Thyroid gland (tissue), 4 donors: ENCODE data around the gene HDDC3.

Experiments
- CTCF ChIP-seq, 6 experiments: fragments of 200-600 bp in 3 of 6; fragments of 450-650 bp in 3 of 6; sonication (generic) in 3 of 6; IDR thresholded peaks; one replicate each; pipeline ENCODE4 v1.5.1; 2016 to 2019; ENCODE audit warnings: antibody characterized with exemption in 6 of 6, mild to moderate bottlenecking in 2 of 6, inconsistent platforms in 1 of 6, moderate library complexity in 1 of 6
- POLR2A ChIP-seq, 2 donors: fragments of 450-650 bp; IDR thresholded peaks; one replicate each; pipeline ENCODE4 v1.6.1; 2017; ENCODE audit warnings: antibody characterized with exemption in 2 of 2, mild to moderate bottlenecking in 2 of 2, moderate library complexity in 1 of 2

DNA sequence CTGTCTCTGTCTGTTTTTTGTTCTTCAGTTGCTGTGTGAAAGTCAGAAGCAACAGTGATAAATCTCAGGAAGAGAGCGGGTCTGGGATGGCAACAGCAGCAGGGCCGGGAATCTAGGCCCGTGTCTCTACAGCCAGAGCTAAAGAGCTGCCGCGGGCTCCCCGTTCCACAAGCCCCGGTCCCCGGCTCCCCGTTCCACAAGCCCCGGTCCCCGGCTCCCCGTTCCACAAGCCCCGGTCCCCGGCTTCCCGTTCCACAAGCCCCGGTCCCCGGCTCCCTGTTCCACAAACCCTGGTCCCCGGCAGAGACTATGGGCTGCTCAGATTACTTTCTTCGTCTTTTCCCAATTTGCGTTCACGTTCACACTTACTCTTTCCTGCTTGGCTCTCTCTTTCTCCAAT lies 41.9 kb upstream of the HDDC3 start:
- TF ChIP-seq CTCF (IDR thresholded peaks at IDR 0.05) (no peak), POLR2A (IDR thresholded peaks at IDR 0.05) (no peak)
